PC-3 (cell line): Measurements from ENCODE around the gene NEU4. TPM values are rescaled to one million over a fixed set of nuclear protein-coding genes. Genes with fewer than 3 reads are reported as not detected.
"Not testable (repeated sequence)": the region's sequence is repeated elsewhere in the genome, so short reads cannot be mapped to it uniquely, and the experiment has no call there.

Experiments
- ATAC-seq: fragments of 200-7000 bp; cut with Tn5 transposase; 2 replicates; pipeline ENCODE4 v1.9.1; 2020; ENCODE audit warnings: mild to moderate bottlenecking, moderate library complexity
- BruUV-seq: library from RNA; stranded (reverse); fragments of 400-500 nt; replicated peaks from 2 replicates; lab custom pipeline; 2021; lab: Mats Ljungman, UMichigan
- CTCF ChIA-PET: fragments of 300-600 bp; sonication (Branson Sonifier 250); formaldehyde crosslinking; loops from one replicate; lab custom pipeline; 2022; ENCODE audit warnings: antibody characterized with exemption; lab: Charles Lee
- POLR2A ChIA-PET: fragments of 300-600 bp; sonication (Branson Sonifier 250); formaldehyde crosslinking; loops from one replicate; lab custom pipeline; 2022; ENCODE audit warnings: antibody characterized with exemption; ENCODE audit not compliant: unreplicated experiment; lab: Charles Lee
- DNase-seq: peaks from one replicate; pipeline ENCODE4 v3.0.0-alpha.2; 2015
- H2AFZ ChIP-seq: fragments of 300-600 bp; sonication (generic); 2 replicates; pipeline ENCODE4 v1.6.0; 2016; ENCODE audit warnings: antibody characterized with exemption, low read length
- H3F3A ChIP-seq: fragments of 300-600 bp; sonication (generic); one replicate; pipeline ENCODE4 v1.6.0; 2017; ENCODE audit warnings: antibody characterized with exemption, low read length, control low read depth, mild to moderate bottlenecking; ENCODE audit not compliant: unreplicated experiment
- H3K27ac ChIP-seq: fragments of 300-600 bp; sonication (generic); 2 replicates; pipeline ENCODE4 v1.5.1; 2016; ENCODE audit warnings: mild to moderate bottlenecking, low read length
- H3K27me3 ChIP-seq: fragments of 300-600 bp; sonication (generic); 2 replicates; pipeline ENCODE4 v1.6.1; 2016; ENCODE audit warnings: low read length, mixed read lengths
- H3K36me3 ChIP-seq: fragments of 300-600 bp; sonication (generic); 2 replicates; pipeline ENCODE4 v1.6.1; 2016; ENCODE audit warnings: low read depth, mixed run types, low read length, mixed read lengths
- H3K4me1 ChIP-seq: fragments of 300-600 bp; sonication (generic); 2 replicates; pipeline ENCODE4 v1.5.1; 2016; ENCODE audit warnings: low read length; ENCODE audit not compliant: insufficient read depth
- H3K4me2 ChIP-seq: fragments of 300-600 bp; sonication (generic); 2 replicates; pipeline ENCODE4 v1.6.0; 2016; ENCODE audit warnings: low read length
- H3K4me3 ChIP-seq: fragments of 300-600 bp; sonication (generic); 2 replicates; pipeline ENCODE4 v1.5.1; 2016; ENCODE audit warnings: mild to moderate bottlenecking, low read length, mixed read lengths
- H3K79me2 ChIP-seq: fragments of 300-600 bp; sonication (generic); 2 replicates; pipeline ENCODE4 v1.6.1; 2017; ENCODE audit warnings: low read length, mixed read lengths
- H3K9ac ChIP-seq: fragments of 300-600 bp; sonication (generic); 2 replicates; pipeline ENCODE4 v1.6.0; 2016; ENCODE audit warnings: mild to moderate bottlenecking, low read length
- H3K9me2 ChIP-seq: fragments of 300-600 bp; sonication (generic); replicated peaks from 2 replicates; pipeline ENCODE4 v1.6.1; 2016; ENCODE audit warnings: mixed run types, low read length, mixed read lengths
- H3K9me3 ChIP-seq: fragments of 300-600 bp; sonication (generic); 2 replicates; pipeline ENCODE4 v1.6.1; 2016; ENCODE audit warnings: low read length, mixed read lengths
- H4K20me1 ChIP-seq: fragments of 300-600 bp; sonication (generic); 2 replicates; pipeline ENCODE4 v1.6.1; 2016; ENCODE audit warnings: low read length, mixed read lengths
- CTCF ChIP-seq: fragments of 300-600 bp; sonication (generic); conservative IDR thresholded peaks from 2 replicates; pipeline ENCODE4 v1.5.1; 2017; ENCODE audit warnings: antibody characterized with exemption, low read depth, mild to moderate bottlenecking, low read length
- EZH2 ChIP-seq: fragments of 300-600 bp; sonication (generic); IDR thresholded peaks from one replicate; pipeline ENCODE4 v1.6.1; 2017; ENCODE audit warnings: antibody characterized with exemption, mild to moderate bottlenecking, low read length; ENCODE audit not compliant: unreplicated experiment
- EZH2phosphoT487 ChIP-seq: fragments of 300-600 bp; sonication (generic); IDR thresholded peaks from 2 replicates; pipeline ENCODE4 v1.6.1; 2018; ENCODE audit warnings: mild to moderate bottlenecking, antibody characterized with exemption, low read length, borderline replicate concordance
- intact Hi-C: fragments of 100-400 bp; cut with micrococcal nuclease; formaldehyde crosslinking; loops from 2 replicates; pipeline ENCODE4 v1.9.0; 2023
- total RNA-seq: library from RNA; depleted of rRNA; stranded (reverse); fragments of >200 nt; gene quantifications from 2 replicates; pipeline ENCODE4 v1.2.3, GENCODE V29; 2014

Gene NEU4
- total RNA-seq, 1 experiment from 2014 or later, result not detected

GRCh38 chr2:241818229-241818942 lies 9.4 kb downstream of the NEU4 start:
- CTCF ChIA-PET, result no interaction called here

GRCh38 chr2:241818943-241819270 lies 9.9 kb downstream of the NEU4 start:
- H3K4me3 ChIP-seq, result no peak overlapping the region
- H2AFZ ChIP-seq, result no peak overlapping the region
- DNase-seq, result no peak
- intact Hi-C loops, result no loop called here
- no peaks in the 10 kb centered on the region for H3K36me3 ChIP-seq
- H3K4me1 ChIP-seq, result no peaks in the 10 kb centered on the region
- no peak for ATAC-seq
- H3K27me3 ChIP-seq, result no peaks in the 10 kb centered on the region
- TF ChIP-seq CTCF (no peak), EZH2phosphoT487 (no peak), EZH2 (no peak)
- H4K20me1 ChIP-seq, result no peaks in the 10 kb centered on the region
- H3K9me2 ChIP-seq, result no peaks in the 10 kb centered on the region
- no peak overlapping the region for H3K4me2 ChIP-seq
- no peaks in the 10 kb centered on the region for H3K79me2 ChIP-seq
- CTCF ChIA-PET, result no interaction called here
- POLR2A ChIA-PET, result no interaction called here
- no peak overlapping the region for H3K27ac ChIP-seq
- no peaks in the 10 kb centered on the region for H3K9me3 ChIP-seq
- H3F3A ChIP-seq, result no peaks in the 10 kb centered on the region
- H3K9ac ChIP-seq, result no peak overlapping the region
- BruUV-seq, result no TSS peak

More at GRCh38 chr2:241818229-241818942, 9.4 kb downstream of the NEU4 start:
- no peaks in the 10 kb centered on the region for H3F3A ChIP-seq
- intact Hi-C loops, result no loop called here
- POLR2A ChIA-PET, result no interaction called here
- no peak overlapping the region for H3K4me3 ChIP-seq
- no peaks in the 10 kb centered on the region for H3K9me2 ChIP-seq
- no peak overlapping the region for H3K4me2 ChIP-seq
- H3K79me2 ChIP-seq, result no peaks in the 10 kb centered on the region
- H3K27me3 ChIP-seq, result no peaks in the 10 kb centered on the region
- ATAC-seq (no peak), DNase-seq (no peak)
- H3K9ac ChIP-seq, result no peak overlapping the region
- H2AFZ ChIP-seq, result no peak overlapping the region
- BruUV-seq, result no TSS peak
- no peak overlapping the region for H3K27ac ChIP-seq
- no peaks in the 10 kb centered on the region for H3K36me3 ChIP-seq
- no peaks in the 10 kb centered on the region for H3K9me3 ChIP-seq
- H4K20me1 ChIP-seq, result no peaks in the 10 kb centered on the region
- H3K4me1 ChIP-seq, result no peaks in the 10 kb centered on the region
- TF ChIP-seq EZH2phosphoT487 (no peak), CTCF (no peak), EZH2 (no peak)

- H3K4me1 ChIP-seq, H3F3A ChIP-seq, H3K79me2 ChIP-seq, intact Hi-C loops, H3K9me3 ChIP-seq, H3K27ac ChIP-seq, DNase-seq, H3K9ac ChIP-seq, BruUV-seq, ATAC-seq, H3K36me3 ChIP-seq, H3K4me2 ChIP-seq, H4K20me1 ChIP-seq, H3K4me3 ChIP-seq, H3K27me3 ChIP-seq, H3K9me2 ChIP-seq, POLR2A ChIA-PET, H2AFZ ChIP-seq, CTCF ChIA-PET: not testable (repeated sequence)
These were observed 11.1 kb downstream of the NEU4 start for GRCh38 chr2:241819947-241820624.
